ENCODE results near the gene KCNN2. TPM values are rescaled to one million over a fixed set of nuclear protein-coding genes. Genes with fewer than 3 reads are reported as not detected.

Gene KCNN2
- total and polyA plus RNA-seq, 9 of the 15 experiments (the other 6 are each of a cell fraction or from before 2014, with no cell fraction given) = 0.07 TPM; not detected in 8

- TF ChIP-seq RERE (CRISPR knock-in tag; IDR thresholded peaks at IDR 0.05; ENCODE audit: borderline replicate concordance) (no peak), ARHGAP35 (IDR thresholded peaks at IDR 0.05; ENCODE audit: partially characterized antibody) (no peak), IRF2 (CRISPR knock-in tag; IDR thresholded peaks at IDR 0.05) (no peak)
These were observed 105.3 kb downstream of the KCNN2 start (continued) for GRCh38 chr5:114467171-114467570.

GRCh38 chr5:114467729-114468128, 105.9 kb downstream of the KCNN2 start:
- H3K79me2 ChIP-seq (ENCODE audit: control insufficient read depth, insufficient read depth, low read length) = no peaks in the 10 kb centered on the region
- no peaks in the 10 kb centered on the region for H3K4me1 ChIP-seq (replicated peaks in 1 of 2; ENCODE audit: control insufficient read depth in 2 of 2, insufficient read depth in 2 of 2, low read length in 2 of 2)
- no peaks in the 10 kb centered on the region for H4K20me1 ChIP-seq (replicated peaks; ENCODE audit: control insufficient read depth, insufficient read depth, low read length)
- ChIA-PET CTCF (ENCODE audit: low intra/inter-chr PET ratio) (interaction anchor here (0.6 kb wide), 1 partner anchor 46 kb away, joined by 3 read pairs; no protein-coding TSS in a partner anchor), POLR2A (no interaction called here)
- H3K4me2 ChIP-seq (ENCODE audit: insufficient read depth, low read length) = no peak overlapping the region
- no peak overlapping the region for H3K27ac ChIP-seq (ENCODE audit: extremely low read depth, low read depth, low read length)
- FAIRE-seq = no peak
- intact Hi-C loops (cut with micrococcal nuclease) (no loop called here), in situ Hi-C loops (cut with MboI) (no loop called here)
- WGBS (ENCODE audit: insufficient coverage, low coverage, missing lambda C conversion rate) = 5% methylated on average over 3 of the region's 3 CpGs
- DNase-seq (ENCODE audit: extremely low read depth in 1 of 4, low spot score in 3 of 4) = no peak
- no peak overlapping the region for H3K4me3 ChIP-seq
- ATAC-seq = no peak
- no peaks in the 10 kb centered on the region for H3K9me1 ChIP-seq (ENCODE audit: control insufficient read depth, insufficient read depth, low read length)
- no TSS peak for BruUV-seq (replicated peaks)
- H3K27me3 ChIP-seq (ENCODE audit: control insufficient read depth in 2 of 2, insufficient read depth in 2 of 2, low read length in 2 of 2) = no peaks in the 10 kb centered on the region
- H3K9ac ChIP-seq (ENCODE audit: insufficient read depth in 1 of 2, low read depth in 2 of 2, low read length in 2 of 2) = no peak overlapping the region
- TF ChIP-seq FOXK1 (CRISPR knock-in tag; IDR thresholded peaks at IDR 0.05; ENCODE audit: borderline replicate concordance) (no peak), ZNF512 (tag; IDR thresholded peaks at IDR 0.05) (no peak)
- no peaks in the 10 kb centered on the region for H3K36me3 ChIP-seq (ENCODE audit: control insufficient read depth, insufficient read depth, low read length)
- no peak overlapping the region for H2AFZ ChIP-seq (ENCODE audit: low read depth, low read length)
- peaks cover 3% of the 10 kb centered on the region; the same call in 1 of the 2 replicates for H3K9me3 ChIP-seq (replicated peaks; ENCODE audit: control insufficient read depth, insufficient read depth, low read depth, low read length)

All from K562 (cell line).